PC-9 (cell line): Measurements from ENCODE around the gene SIRT3. TPM values are rescaled to one million over a fixed set of nuclear protein-coding genes. Genes with fewer than 3 reads are reported as not detected.

ENCODE experiments used
- BruUV-seq: library from RNA; stranded (reverse); fragments of 400-500 nt; replicated peaks from 2 replicates; lab custom pipeline; 2021; lab: Mats Ljungman, UMichigan
- CTCF ChIA-PET: fragments of 300-600 bp; sonication (Branson Sonifier 250); formaldehyde crosslinking; loops from one replicate; lab custom pipeline; 2022; ENCODE audit warnings: antibody characterized with exemption; lab: Charles Lee
- POLR2A ChIA-PET: fragments of 300-600 bp; sonication (Branson Sonifier 250); formaldehyde crosslinking; loops from one replicate; lab custom pipeline; 2022; ENCODE audit warnings: antibody characterized with exemption; ENCODE audit not compliant: unreplicated experiment; lab: Charles Lee
- DNase-seq, 2 experiments: peaks; one replicate each; pipeline versions ENCODE4 v3.0.0 to v3.0.0-alpha.2; 2015 to 2022; ENCODE audit warnings: mixed read lengths in 1 of 2
- H2AFZ ChIP-seq: fragments of 200-600 bp; sonication (generic); 2 replicates; pipeline ENCODE4 v1.8.1; 2017; ENCODE audit warnings: antibody characterized with exemption
- H3F3A ChIP-seq: fragments of 200-600 bp; sonication (generic); 2 replicates; pipeline ENCODE4 v1.8.1; 2017; ENCODE audit warnings: antibody characterized with exemption, mild to moderate bottlenecking, low read depth; ENCODE audit not compliant: insufficient read depth
- H3K27ac ChIP-seq: fragments of 200-600 bp; sonication (generic); 2 replicates; pipeline ENCODE4 v1.6.1; 2016; ENCODE audit warnings: mixed run types
- H3K27me3 ChIP-seq: fragments of 200-600 bp; sonication (generic); 2 replicates; pipeline ENCODE4 v1.6.1; 2016; ENCODE audit warnings: low read depth, mixed run types; ENCODE audit not compliant: insufficient read depth
- H3K36me3 ChIP-seq: fragments of 200-600 bp; sonication (generic); 2 replicates; pipeline ENCODE4 v1.6.1; 2016; ENCODE audit warnings: low read depth, mixed run types
- H3K4me1 ChIP-seq: fragments of 200-600 bp; sonication (generic); replicated peaks from 2 replicates; pipeline ENCODE4 v1.6.1; 2016; ENCODE audit warnings: mixed run types; ENCODE audit not compliant: insufficient read depth
- H3K4me2 ChIP-seq: fragments of 200-600 bp; sonication (generic); 2 replicates; pipeline ENCODE4 v1.6.1; 2017; ENCODE audit warnings: mixed run types
- H3K4me3 ChIP-seq: fragments of 200-600 bp; sonication (generic); 2 replicates; pipeline ENCODE4 v1.6.1; 2016; ENCODE audit warnings: mixed run types
- H3K79me2 ChIP-seq: fragments of 200-600 bp; sonication (generic); 2 replicates; pipeline ENCODE4 v1.6.1; 2017; ENCODE audit warnings: low read depth, mixed run types
- H3K9me2 ChIP-seq: fragments of 200-600 bp; sonication (generic); 2 replicates; pipeline ENCODE4 v1.8.1; 2017; ENCODE audit warnings: mild to moderate bottlenecking; ENCODE audit not compliant: insufficient read depth
- H3K9me3 ChIP-seq: fragments of 200-600 bp; sonication (generic); 2 replicates; pipeline ENCODE4 v1.8.1; 2016; ENCODE audit warnings: low read depth; ENCODE audit not compliant: insufficient read depth
- H4K20me1 ChIP-seq: fragments of 200-600 bp; sonication (generic); 2 replicates; pipeline ENCODE4 v1.8.1; 2017; ENCODE audit not compliant: insufficient read depth
- EZH2 ChIP-seq: fragments of 200-600 bp; sonication (generic); IDR thresholded peaks from 2 replicates; pipeline ENCODE4 v1.8.0; 2017; ENCODE audit warnings: antibody characterized with exemption, low read depth
- intact Hi-C: fragments of 100-400 bp; cut with micrococcal nuclease; formaldehyde crosslinking; loops from one replicate; pipeline ENCODE4 v1.10.0; 2022; ENCODE audit not compliant: unreplicated experiment
- total RNA-seq: library from RNA; stranded (reverse); gene quantifications from 2 replicates; pipeline ENCODE4 v1.2.3, GENCODE V29; 2021
- TF ChIP-seq, protein P1 (sequence below): fragments of 200-600 bp; sonication (generic); conservative IDR thresholded peaks from 2 replicates; pipeline ENCODE4 v1.6.1; 2017; ENCODE audit warnings: mixed run types, antibody characterized with exemption, mild to moderate bottlenecking, moderate library complexity

Gene SIRT3
- total RNA-seq, 1 experiment from 2014 or later = 26.0 TPM

DNA sequence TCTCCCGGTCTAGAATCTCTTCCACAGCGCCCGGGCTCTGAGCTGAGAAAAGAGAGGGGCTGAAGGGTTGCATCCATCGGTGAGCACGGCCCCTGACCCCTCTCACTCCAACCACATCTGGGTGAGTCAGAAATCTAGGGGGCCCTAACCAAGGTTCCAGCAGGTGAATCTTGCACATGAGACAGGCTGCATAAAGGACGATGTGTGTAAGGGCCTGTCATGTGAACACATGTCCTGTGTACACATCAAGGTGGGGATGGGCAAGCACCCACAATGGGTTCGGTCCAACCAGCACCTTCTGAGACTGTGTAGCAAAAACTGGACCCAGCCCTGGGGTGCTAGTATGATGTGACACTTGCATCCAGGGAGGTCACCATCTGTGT lies 30.1 kb downstream of the SIRT3 start:
- TF ChIP-seq, protein P1, sequence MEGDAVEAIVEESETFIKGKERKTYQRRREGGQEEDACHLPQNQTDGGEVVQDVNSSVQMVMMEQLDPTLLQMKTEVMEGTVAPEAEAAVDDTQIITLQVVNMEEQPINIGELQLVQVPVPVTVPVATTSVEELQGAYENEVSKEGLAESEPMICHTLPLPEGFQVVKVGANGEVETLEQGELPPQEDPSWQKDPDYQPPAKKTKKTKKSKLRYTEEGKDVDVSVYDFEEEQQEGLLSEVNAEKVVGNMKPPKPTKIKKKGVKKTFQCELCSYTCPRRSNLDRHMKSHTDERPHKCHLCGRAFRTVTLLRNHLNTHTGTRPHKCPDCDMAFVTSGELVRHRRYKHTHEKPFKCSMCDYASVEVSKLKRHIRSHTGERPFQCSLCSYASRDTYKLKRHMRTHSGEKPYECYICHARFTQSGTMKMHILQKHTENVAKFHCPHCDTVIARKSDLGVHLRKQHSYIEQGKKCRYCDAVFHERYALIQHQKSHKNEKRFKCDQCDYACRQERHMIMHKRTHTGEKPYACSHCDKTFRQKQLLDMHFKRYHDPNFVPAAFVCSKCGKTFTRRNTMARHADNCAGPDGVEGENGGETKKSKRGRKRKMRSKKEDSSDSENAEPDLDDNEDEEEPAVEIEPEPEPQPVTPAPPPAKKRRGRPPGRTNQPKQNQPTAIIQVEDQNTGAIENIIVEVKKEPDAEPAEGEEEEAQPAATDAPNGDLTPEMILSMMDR = no peak
- no peak for TF ChIP-seq EZH2
- Histone ChIP-seq H4K20me1 (peaks cover 11% of the 10 kb centered on the region; the same call in 1 of the 2 replicates), H3K9me2 (no peaks in the 10 kb centered on the region), H2AFZ (no peak overlapping the region), H3K4me2 (peak overlapping the region; percentile 99), H3K9me3 (no peaks in the 10 kb centered on the region), H3F3A (peaks cover 10% of the 10 kb centered on the region), H3K79me2 (peaks cover 50% of the 10 kb centered on the region), H3K4me3 (peak overlapping the region; percentile 67), H3K4me1 (peaks cover 11% of the 10 kb centered on the region), H3K27me3 (no peaks in the 10 kb centered on the region), H3K36me3 (no peaks in the 10 kb centered on the region), H3K27ac (no peak overlapping the region)
- BruUV-seq = no TSS peak
- CTCF ChIA-PET = no interaction called here
- POLR2A ChIA-PET = no interaction called here
- intact Hi-C loops = loop anchor here (5.0 kb wide), 1 partner anchor 256 kb away; no protein-coding TSS in a partner anchor
- no peak for DNase-seq

GRCh38 chr11:205221-206001 lies 30.7 kb downstream of the SIRT3 start:
- no peak overlapping the region for H3K4me3 ChIP-seq
- H3K9me3 ChIP-seq = no peaks in the 10 kb centered on the region
- no peaks in the 10 kb centered on the region for H3K27me3 ChIP-seq
- H2AFZ ChIP-seq = no peak overlapping the region
- no peaks in the 10 kb centered on the region for H3K9me2 ChIP-seq
- peaks cover 44% of the 10 kb centered on the region for H3K79me2 ChIP-seq
- H3K27ac ChIP-seq = no peak overlapping the region
- intact Hi-C loops = loop anchor here (5.0 kb wide), 1 partner anchor 257 kb away; no protein-coding TSS in a partner anchor
- no peaks in the 10 kb centered on the region for H3K36me3 ChIP-seq
- ChIA-PET CTCF (no interaction called here), POLR2A (no interaction called here)
- H4K20me1 ChIP-seq = peaks cover 11% of the 10 kb centered on the region; the same call in 1 of the 2 replicates
- TF ChIP-seq, protein P1 = no peak
- TF ChIP-seq EZH2 = no peak
- BruUV-seq = no TSS peak
- H3K4me2 ChIP-seq = peak overlapping the region; percentile 99; the same call in 1 of the 2 replicates
- H3F3A ChIP-seq = peaks cover 10% of the 10 kb centered on the region
- DNase-seq = no peak
- peaks cover 10% of the 10 kb centered on the region for H3K4me1 ChIP-seq

- Histone ChIP-seq H3K4me3 (no peak overlapping the region), H3K9me2 (no peaks in the 10 kb centered on the region), H3F3A (peaks cover 10% of the 10 kb centered on the region), H4K20me1 (peaks cover 11% of the 10 kb centered on the region; the same call in 1 of the 2 replicates), H3K9me3 (no peaks in the 10 kb centered on the region), H3K27ac (no peak overlapping the region), H3K79me2 (peaks cover 36% of the 10 kb centered on the region), H3K4me2 (no peak overlapping the region), H2AFZ (no peak overlapping the region), H3K36me3 (no peaks in the 10 kb centered on the region), H3K4me1 (peaks cover 2% of the 10 kb centered on the region), H3K27me3 (no peaks in the 10 kb centered on the region)
- ChIA-PET POLR2A (no interaction called here), CTCF (no interaction called here)
- intact Hi-C loops = loop anchor here (5.0 kb wide), 1 partner anchor 258 kb away; no protein-coding TSS in a partner anchor
- no peak for TF ChIP-seq EZH2
- no peak for DNase-seq
- no TSS peak for BruUV-seq
These were observed 31.5 kb downstream of the SIRT3 start for GRCh38 chr11:204587-205109.
